NCI-H510A (cell line): ENCODE data around the gene SPTBN5.
A peak's percentile ranks its signal among the peaks of the same experiment; 100 is the strongest.

ENCODE experiments used
- DNase-seq: peaks from one replicate; lab custom pipeline; 2025; lab: John Stamatoyannopoulos, UW

Gene SPTBN5

GRCh38 chr15:41824062-41824745, 69.6 kb downstream of the SPTBN5 start:
- DNase-seq, result no peak

- no peak for DNase-seq
Observed at GRCh38 chr15:41823502-41823901, 70.4 kb downstream of the SPTBN5 start.

- no peak for DNase-seq
Observed at GRCh38 chr15:41822957-41823356, 70.9 kb downstream of the SPTBN5 start.

GRCh38 chr15:41822471-41822870, 71.4 kb downstream of the SPTBN5 start:
- no peak for DNase-seq

GRCh38 chr15:41821831-41822230, 72.0 kb downstream of the SPTBN5 start:
- DNase-seq, result no peak

- DNase-seq, result no peak
Observed at GRCh38 chr15:41820791-41821423, 72.9 kb downstream of the SPTBN5 start.

GRCh38 chr15:41819455-41820050, 74.3 kb downstream of the SPTBN5 start:
- DNase-seq, result no peak

GRCh38 chr15:41817781-41818180, 76.1 kb downstream of the SPTBN5 start:
- DNase-seq, result no peak

GRCh38 chr15:41817327-41817726, 76.5 kb downstream of the SPTBN5 start:
- DNase-seq, result no peak

GRCh38 chr15:41816788-41817187, 77.1 kb downstream of the SPTBN5 start:
- DNase-seq, result no peak

GRCh38 chr15:41814534-41814933, 79.3 kb downstream of the SPTBN5 start:
- no peak for DNase-seq

GRCh38 chr15:41813426-41813825, 80.4 kb downstream of the SPTBN5 start:
- DNase-seq, result no peak

- no peak for DNase-seq
Observed at GRCh38 chr15:41812820-41813375, 81.0 kb downstream of the SPTBN5 start.

- peak; percentile 20 for DNase-seq
Observed at GRCh38 chr15:41811432-41812195, 82.2 kb downstream of the SPTBN5 start.

- no peak for DNase-seq
Observed at GRCh38 chr15:41810651-41811431, 83.0 kb downstream of the SPTBN5 start.

GRCh38 chr15:41809526-41810220, 84.2 kb downstream of the SPTBN5 start:
- DNase-seq, result no peak

GRCh38 chr15:41809121-41809520, 84.7 kb downstream of the SPTBN5 start:
- DNase-seq, result no peak

GRCh38 chr15:41806291-41807181, 87.3 kb downstream of the SPTBN5 start:
- DNase-seq, result peak; percentile 34

- no peak for DNase-seq
Observed at GRCh38 chr15:41805711-41806110, 88.1 kb downstream of the SPTBN5 start.
